ENCODE data around the gene TSC22D3. TPM values are rescaled to one million over a fixed set of nuclear protein-coding genes. Genes with fewer than 3 reads are reported as not detected.

Gene TSC22D3
- total and polyA plus RNA-seq, 4 donors, result 117 to 447 (median 303) TPM

DNA sequence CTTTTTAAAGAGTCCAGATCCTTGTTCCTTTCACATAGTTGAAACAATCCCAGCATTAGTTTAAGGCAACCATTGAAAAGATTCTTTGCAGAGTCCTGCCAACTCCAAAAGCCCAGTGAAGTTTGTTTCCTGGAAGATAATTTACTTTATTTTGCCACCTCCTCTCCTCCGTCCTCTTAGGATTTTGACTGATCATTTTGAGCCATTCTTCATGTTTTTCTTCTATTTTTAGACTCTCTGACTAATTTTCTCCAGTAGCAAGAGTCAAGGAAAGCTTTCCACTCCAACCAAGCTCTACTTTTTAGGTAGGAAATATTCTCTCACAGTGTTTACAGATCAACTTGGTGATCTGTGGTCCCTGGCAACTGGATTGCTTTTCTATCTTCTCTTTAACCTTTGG is 12.2 kb upstream of the TSC22D3 start:
- ATAC-seq (ENCODE audit: insufficient read depth, low FRiP score) (no peak), DNase-seq (no peak)
- TF ChIP-seq, protein P1, sequence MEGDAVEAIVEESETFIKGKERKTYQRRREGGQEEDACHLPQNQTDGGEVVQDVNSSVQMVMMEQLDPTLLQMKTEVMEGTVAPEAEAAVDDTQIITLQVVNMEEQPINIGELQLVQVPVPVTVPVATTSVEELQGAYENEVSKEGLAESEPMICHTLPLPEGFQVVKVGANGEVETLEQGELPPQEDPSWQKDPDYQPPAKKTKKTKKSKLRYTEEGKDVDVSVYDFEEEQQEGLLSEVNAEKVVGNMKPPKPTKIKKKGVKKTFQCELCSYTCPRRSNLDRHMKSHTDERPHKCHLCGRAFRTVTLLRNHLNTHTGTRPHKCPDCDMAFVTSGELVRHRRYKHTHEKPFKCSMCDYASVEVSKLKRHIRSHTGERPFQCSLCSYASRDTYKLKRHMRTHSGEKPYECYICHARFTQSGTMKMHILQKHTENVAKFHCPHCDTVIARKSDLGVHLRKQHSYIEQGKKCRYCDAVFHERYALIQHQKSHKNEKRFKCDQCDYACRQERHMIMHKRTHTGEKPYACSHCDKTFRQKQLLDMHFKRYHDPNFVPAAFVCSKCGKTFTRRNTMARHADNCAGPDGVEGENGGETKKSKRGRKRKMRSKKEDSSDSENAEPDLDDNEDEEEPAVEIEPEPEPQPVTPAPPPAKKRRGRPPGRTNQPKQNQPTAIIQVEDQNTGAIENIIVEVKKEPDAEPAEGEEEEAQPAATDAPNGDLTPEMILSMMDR (IDR thresholded peaks at IDR 0.05; ENCODE audit: control extremely low read depth, extremely low read depth), result no peak
- H3K9ac ChIP-seq (ENCODE audit: insufficient read depth in 1 of 2, low read length in 2 of 2), result no peak overlapping the region
- no peaks in the 10 kb centered on the region for H3K4me1 ChIP-seq (ENCODE audit: control insufficient read depth in 5 of 5, insufficient read depth in 5 of 5, low read length in 5 of 5)
- 29% methylated on average over 1 of the region's 1 CpG for WGBS, 2 donors
- H3K4me3 ChIP-seq, result no peak overlapping the region
- no peaks in the 10 kb centered on the region for H3K9me3 ChIP-seq (ENCODE audit: control insufficient read depth in 4 of 4, insufficient read depth in 3 of 4, low read length in 3 of 4)
- peaks cover 2 to 41% (median 23%) of the 10 kb centered on the region in 3 donors for H3K27me3 ChIP-seq (ENCODE audit: control insufficient read depth in 3 of 3, insufficient read depth in 3 of 3, low read length in 2 of 3)
- H3K27ac ChIP-seq (ENCODE audit: low read depth in 1 of 2, low read length in 1 of 2), result no peak overlapping the region
- no peaks in the 10 kb centered on the region for H3K36me3 ChIP-seq (ENCODE audit: control insufficient read depth in 4 of 4, insufficient read depth in 4 of 4, low read length in 4 of 4)

DNA sequence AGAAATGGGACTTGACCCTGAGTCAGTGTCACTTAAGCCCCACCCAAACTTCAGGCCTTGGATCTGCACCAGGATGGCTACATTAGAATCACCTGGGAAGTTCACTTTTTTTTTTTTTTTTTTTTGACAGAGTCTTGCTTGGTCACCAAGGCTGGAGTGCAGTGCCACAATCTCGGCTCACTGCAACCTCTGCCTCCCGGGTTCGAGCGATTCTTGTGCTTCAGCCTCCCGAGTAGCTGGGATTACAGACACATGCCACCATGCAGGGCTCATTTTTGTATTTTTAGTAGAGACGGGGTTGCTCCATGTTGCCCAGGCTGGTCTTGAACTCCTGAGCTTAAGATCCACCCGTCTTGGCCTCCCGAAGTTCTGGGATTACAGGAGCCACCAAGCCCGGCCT is 4.9 kb upstream of the TSC22D3 start:
- Histone ChIP-seq H3K9me3 (ENCODE audit: control insufficient read depth in 4 of 4, insufficient read depth in 3 of 4, low read length in 3 of 4) (no peaks in the 10 kb centered on the region), H3K36me3 (ENCODE audit: control insufficient read depth in 4 of 4, insufficient read depth in 4 of 4, low read length in 4 of 4) (no peaks in the 10 kb centered on the region), H3K9ac (ENCODE audit: insufficient read depth in 1 of 2, low read length in 2 of 2) (no peak overlapping the region), H3K27me3 (ENCODE audit: control insufficient read depth in 3 of 3, insufficient read depth in 3 of 3, low read length in 2 of 3) (peaks cover 2 to 20% (median 3%) of the 10 kb centered on the region in 3 donors), H3K4me1 (ENCODE audit: control insufficient read depth in 5 of 5, insufficient read depth in 5 of 5, low read length in 5 of 5) (peaks cover 0 to 4% (median 0%) of the 10 kb centered on the region in 5 donors), H3K27ac (ENCODE audit: low read depth in 1 of 2, low read length in 1 of 2) (no peak overlapping the region), H3K4me3 (no peak overlapping the region)
- 87 to 100% methylated on average over 9 of the region's 9 CpGs for WGBS, 2 donors
- TF ChIP-seq, protein P1 (IDR thresholded peaks at IDR 0.05; ENCODE audit: control extremely low read depth, extremely low read depth), result no peak
- ATAC-seq (ENCODE audit: insufficient read depth, low FRiP score) (no peak), DNase-seq (no peak)

DNA sequence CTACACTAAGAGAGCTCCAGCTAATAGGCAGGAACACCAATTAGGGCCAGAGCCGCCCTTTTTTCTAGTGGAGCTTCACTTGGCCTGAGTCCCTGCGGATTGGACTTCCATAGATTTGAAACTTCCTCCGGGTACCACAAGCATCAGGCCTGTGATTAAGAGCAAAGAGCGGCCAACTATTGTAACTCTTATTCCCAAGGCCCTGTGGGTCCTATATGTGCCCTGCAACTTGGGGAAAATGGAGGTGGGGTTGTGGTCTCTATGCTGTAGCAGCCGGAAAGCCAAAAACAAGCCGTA is 1.9 kb upstream of the TSC22D3 start, which contains the start of gene NCBP2L:
TSS of gene NCBP2L (plus strand) at position 198 of the 297 bp plus-strand sequence. CDS start 16,488 bp downstream, outside the sequence.
- peak within 1 kb of the TSS in 1 of 2 donors; percentile 38 for H3K9ac ChIP-seq (ENCODE audit: insufficient read depth in 1 of 2, low read length in 2 of 2)
- H3K36me3 ChIP-seq (ENCODE audit: control insufficient read depth in 4 of 4, insufficient read depth in 4 of 4, low read length in 4 of 4), result no peaks in the 10 kb centered on the region
- DNase-seq (no peak), ATAC-seq (ENCODE audit: insufficient read depth, low FRiP score) (no peak)
- H3K27ac ChIP-seq (ENCODE audit: low read depth in 1 of 2, low read length in 1 of 2), result peak within 1 kb of the TSS in 1 of 2 donors; percentile 85
- H3K4me1 ChIP-seq (ENCODE audit: control insufficient read depth in 5 of 5, insufficient read depth in 5 of 5, low read length in 5 of 5), result peaks cover 0 to 12% (median 0%) of the 10 kb centered on the region in 5 donors
- peaks cover 0 to 5% (median 0%) of the 10 kb centered on the region in 4 donors for H3K9me3 ChIP-seq (ENCODE audit: control insufficient read depth in 4 of 4, insufficient read depth in 3 of 4, low read length in 3 of 4)
- peaks cover 0 to 17% (median 3%) of the 10 kb centered on the region in 3 donors for H3K27me3 ChIP-seq (ENCODE audit: control insufficient read depth in 3 of 3, insufficient read depth in 3 of 3, low read length in 2 of 3)
- H3K4me3 ChIP-seq, result no peak within 1 kb of the TSS
- WGBS, 2 donors, result 71 to 83% methylated on average over 6 of the region's 6 CpGs
- TF ChIP-seq, protein P1 (IDR thresholded peaks at IDR 0.05; ENCODE audit: control extremely low read depth, extremely low read depth), result no peak
